Gastroesophageal sphincter (tissue), 3 donors: ENCODE results near the gene APLP1.

Experiments used
- CTCF ChIP-seq, 4 experiments: fragments of 200-600 bp in 2 of 4; fragments of 450-650 bp in 2 of 4; sonication (generic) in 1 of 4; IDR thresholded peaks; one replicate each; pipeline ENCODE4 v1.5.1; 2017 to 2019; ENCODE audit warnings: antibody characterized with exemption in 4 of 4, mild to moderate bottlenecking in 2 of 4, moderate library complexity in 2 of 4
- POLR2A ChIP-seq, 2 donors: fragments of 450-650 bp; IDR thresholded peaks; one replicate each; pipeline ENCODE4 v1.6.1; 2017; ENCODE audit warnings: antibody characterized with exemption in 2 of 2, mild to moderate bottlenecking in 2 of 2, moderate library complexity in 1 of 2

GRCh38 chr19:35870798-35871197 is 2.4 kb downstream of the APLP1 start:
- TF ChIP-seq POLR2A (IDR thresholded peaks at IDR 0.05) (no peak), CTCF (IDR thresholded peaks at IDR 0.05) (no peak)
